ENCODE data around the gene B4GALNT1.

DNA sequence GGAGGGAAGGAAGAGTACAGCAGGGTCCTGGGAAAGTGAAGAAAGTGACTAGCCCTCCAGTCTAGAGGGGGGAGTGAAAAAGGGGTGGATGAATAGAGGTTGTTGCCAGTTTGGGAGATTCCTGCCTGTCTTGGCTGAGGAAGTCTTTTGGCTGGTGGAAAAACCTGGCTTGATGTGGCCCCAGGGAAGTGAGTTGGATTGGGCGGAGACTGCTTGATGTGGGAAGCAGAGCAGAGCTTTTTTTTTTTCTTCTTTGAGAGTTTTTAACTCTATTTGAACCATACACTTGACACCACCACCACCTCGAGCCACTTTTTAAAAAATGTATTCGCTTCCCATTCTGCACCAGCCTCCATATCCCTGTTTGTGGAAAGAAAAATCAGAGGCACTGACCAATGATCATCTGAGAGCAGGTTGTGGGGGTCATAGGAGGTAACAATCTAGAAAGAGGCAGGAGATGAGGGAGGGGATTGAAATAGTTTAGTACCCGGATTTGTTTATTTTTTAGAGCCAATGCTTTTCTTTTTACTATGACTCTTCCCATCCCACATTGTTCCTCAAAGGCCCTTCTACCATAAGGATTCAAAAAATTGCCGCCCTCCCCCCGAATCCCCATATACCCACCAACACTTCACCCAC lies 29.1 kb downstream of the B4GALNT1 start:
- TF ChIP-seq, protein P1, sequence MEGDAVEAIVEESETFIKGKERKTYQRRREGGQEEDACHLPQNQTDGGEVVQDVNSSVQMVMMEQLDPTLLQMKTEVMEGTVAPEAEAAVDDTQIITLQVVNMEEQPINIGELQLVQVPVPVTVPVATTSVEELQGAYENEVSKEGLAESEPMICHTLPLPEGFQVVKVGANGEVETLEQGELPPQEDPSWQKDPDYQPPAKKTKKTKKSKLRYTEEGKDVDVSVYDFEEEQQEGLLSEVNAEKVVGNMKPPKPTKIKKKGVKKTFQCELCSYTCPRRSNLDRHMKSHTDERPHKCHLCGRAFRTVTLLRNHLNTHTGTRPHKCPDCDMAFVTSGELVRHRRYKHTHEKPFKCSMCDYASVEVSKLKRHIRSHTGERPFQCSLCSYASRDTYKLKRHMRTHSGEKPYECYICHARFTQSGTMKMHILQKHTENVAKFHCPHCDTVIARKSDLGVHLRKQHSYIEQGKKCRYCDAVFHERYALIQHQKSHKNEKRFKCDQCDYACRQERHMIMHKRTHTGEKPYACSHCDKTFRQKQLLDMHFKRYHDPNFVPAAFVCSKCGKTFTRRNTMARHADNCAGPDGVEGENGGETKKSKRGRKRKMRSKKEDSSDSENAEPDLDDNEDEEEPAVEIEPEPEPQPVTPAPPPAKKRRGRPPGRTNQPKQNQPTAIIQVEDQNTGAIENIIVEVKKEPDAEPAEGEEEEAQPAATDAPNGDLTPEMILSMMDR (IDR thresholded peaks at IDR 0.05) = no peak
- TF ChIP-seq POLR2AphosphoS5 (IDR thresholded peaks at IDR 0.05) = no peak
